ENCODE measurements around the gene UNCX.

DNA sequence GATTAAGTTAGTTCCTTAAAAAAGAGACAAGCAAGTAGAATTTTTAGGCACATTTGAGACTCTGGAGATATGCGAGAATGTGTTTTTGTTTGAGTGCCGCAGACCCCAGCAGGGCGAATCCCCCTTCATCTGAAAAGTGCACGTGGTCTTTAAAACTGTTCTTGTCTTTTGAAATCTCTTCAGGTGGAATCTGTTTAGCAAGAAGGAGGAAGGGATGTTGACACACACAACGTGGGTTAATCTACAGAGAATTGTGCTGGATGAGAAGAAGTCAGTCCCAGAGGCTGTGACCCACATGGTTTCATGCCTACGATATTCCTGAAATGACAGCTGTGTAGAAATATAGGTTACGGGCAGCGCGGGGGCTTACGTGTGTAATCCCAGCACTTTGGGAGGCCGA, 45.5 kb upstream of the UNCX start:
- TF ChIP-seq, protein P1, sequence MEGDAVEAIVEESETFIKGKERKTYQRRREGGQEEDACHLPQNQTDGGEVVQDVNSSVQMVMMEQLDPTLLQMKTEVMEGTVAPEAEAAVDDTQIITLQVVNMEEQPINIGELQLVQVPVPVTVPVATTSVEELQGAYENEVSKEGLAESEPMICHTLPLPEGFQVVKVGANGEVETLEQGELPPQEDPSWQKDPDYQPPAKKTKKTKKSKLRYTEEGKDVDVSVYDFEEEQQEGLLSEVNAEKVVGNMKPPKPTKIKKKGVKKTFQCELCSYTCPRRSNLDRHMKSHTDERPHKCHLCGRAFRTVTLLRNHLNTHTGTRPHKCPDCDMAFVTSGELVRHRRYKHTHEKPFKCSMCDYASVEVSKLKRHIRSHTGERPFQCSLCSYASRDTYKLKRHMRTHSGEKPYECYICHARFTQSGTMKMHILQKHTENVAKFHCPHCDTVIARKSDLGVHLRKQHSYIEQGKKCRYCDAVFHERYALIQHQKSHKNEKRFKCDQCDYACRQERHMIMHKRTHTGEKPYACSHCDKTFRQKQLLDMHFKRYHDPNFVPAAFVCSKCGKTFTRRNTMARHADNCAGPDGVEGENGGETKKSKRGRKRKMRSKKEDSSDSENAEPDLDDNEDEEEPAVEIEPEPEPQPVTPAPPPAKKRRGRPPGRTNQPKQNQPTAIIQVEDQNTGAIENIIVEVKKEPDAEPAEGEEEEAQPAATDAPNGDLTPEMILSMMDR (IDR thresholded peaks at IDR 0.05), result no peak
- no peak for TF ChIP-seq EP300 (IDR thresholded peaks at IDR 0.05)
- TF ChIP-seq POLR2AphosphoS5 (IDR thresholded peaks at IDR 0.05), result no peak

Measured in stomach (tissue), 4 donors.